HT1080 (cell line): ENCODE measurements around the gene POU2F1. TPM values are rescaled to one million over a fixed set of nuclear protein-coding genes. Genes with fewer than 3 reads are reported as not detected.
"Not testable (repeated sequence)": the region's sequence is repeated elsewhere in the genome, so short reads cannot be mapped to it uniquely, and the experiment has no call there.

Source experiments
- DNase-seq: peaks from one replicate; pipeline ENCODE4 v3.0.0-alpha.2; 2015; ENCODE audit warnings: low read depth
- total RNA-seq: library from RNA; depleted of rRNA; stranded (reverse); fragments of >200 nt; shearing (Covaris generic); gene quantifications from 2 replicates; pipeline ENCODE4 v1.2.3, GENCODE V29; 2014

POU2F1 gene
- total RNA-seq, 1 experiment from 2014 or later, result 5.0 TPM

- no peak for DNase-seq
These were observed 11.3 kb downstream of the POU2F1 start for GRCh38 chr1:167231873-167232450.

DNA sequence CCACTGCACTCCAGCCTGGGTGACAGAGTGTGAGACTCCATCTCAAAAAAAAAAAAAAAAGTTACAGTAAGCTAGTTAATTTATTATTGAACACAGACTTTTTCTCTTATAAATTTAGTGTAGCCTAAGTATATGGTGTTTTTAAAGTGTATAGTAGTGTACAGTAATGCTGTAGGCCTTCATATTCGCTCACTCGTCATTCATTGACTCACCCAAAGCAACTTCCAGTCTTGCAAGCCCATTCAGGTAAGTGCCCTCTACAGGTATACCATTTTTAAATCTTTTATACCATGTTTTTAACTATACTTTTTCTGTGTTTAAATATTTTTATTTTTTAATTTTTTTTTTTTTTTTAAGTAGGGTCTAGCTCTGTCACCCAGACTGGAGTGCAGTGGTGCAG is 12.1 kb downstream of the POU2F1 start:
- DNase-seq, result no peak

GRCh38 chr1:167233373-167233772 is 12.7 kb downstream of the POU2F1 start:
- no peak for DNase-seq

GRCh38 chr1:167237000-167237399 is 16.3 kb downstream of the POU2F1 start:
- no peak for DNase-seq

GRCh38 chr1:167238713-167239112 is 18.0 kb downstream of the POU2F1 start:
- no peak for DNase-seq

DNA sequence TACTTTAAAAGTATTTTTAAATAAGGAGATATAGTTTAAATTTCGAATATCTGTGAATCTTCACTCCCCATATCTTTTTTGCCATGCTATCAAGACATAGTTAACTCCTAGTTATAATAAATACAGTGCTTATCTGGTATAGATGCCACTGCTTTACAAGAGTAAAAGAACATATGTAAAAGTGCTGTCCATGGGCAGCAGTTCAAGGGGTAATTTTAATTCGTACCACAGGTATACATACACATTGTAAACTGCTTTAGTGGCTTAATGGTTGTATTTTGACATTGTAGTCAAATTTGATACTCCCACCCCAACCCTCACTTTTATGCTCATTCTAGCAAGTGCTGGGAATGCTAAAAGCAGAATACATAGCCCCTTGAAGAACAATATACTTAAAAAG is 18.6 kb downstream of the POU2F1 start:
- DNase-seq, result no peak

GRCh38 chr1:167244244-167244643 is 23.6 kb downstream of the POU2F1 start:
- no peak for DNase-seq

DNA sequence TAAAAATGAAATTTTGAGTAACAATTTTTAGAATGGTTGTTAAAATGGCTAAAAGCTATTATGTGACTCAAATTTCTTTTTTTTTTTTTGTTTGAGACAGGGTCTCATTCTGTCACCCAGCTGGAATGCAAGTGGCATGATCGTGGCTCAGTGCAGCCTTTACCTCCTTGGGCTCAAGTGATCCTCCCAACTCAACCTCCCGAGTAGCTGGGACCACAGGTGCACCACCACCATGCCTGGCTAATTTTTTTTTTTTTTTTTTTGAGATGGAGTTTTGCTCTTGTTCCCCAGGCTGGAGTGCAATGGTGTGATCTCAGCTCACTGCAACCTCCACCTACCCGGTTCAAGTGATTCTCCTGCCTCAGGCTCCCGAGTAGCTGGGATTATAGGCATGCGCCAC is 24.5 kb downstream of the POU2F1 start:
- DNase-seq, result not testable (repeated sequence)

DNA sequence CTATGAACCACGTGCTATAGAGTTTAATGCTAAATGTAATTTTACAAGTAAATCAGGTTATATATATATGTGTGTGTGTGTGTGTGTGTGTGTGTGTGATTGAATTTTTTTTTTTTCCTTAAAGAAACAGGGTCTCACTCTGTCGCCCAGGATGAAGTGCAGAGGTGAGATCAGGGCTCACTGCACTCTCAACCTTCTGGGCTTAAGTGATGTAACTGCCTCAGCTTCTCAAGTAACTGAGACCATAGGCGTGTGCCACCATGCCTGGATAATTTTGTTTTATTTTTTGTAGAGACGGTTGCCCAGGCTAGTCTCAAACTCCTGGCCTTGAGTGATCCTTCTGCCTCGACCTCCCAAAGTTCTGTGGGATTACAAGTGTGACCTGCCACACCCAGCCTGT is 26.3 kb downstream of the POU2F1 start:
- DNase-seq, result no peak

DNA sequence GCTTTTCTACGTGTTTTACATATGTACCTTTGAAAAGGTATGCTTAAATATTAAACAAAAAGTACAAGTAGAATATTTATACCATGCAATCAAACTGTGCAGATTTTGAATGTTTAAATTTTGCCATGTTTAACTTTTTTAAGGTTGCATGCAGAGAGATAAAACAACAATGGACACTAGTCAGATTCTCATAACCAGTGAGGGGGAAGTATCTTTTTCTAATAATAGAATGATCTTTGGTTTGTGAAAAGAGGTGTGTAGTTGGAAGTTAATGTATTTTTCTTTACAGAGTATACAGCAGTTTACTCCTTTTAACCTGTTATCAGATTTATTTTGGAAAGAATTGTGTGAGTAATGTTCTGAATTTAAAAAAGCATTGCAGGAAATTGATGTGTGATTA is 27.1 kb downstream of the POU2F1 start:
- no peak for DNase-seq

DNA sequence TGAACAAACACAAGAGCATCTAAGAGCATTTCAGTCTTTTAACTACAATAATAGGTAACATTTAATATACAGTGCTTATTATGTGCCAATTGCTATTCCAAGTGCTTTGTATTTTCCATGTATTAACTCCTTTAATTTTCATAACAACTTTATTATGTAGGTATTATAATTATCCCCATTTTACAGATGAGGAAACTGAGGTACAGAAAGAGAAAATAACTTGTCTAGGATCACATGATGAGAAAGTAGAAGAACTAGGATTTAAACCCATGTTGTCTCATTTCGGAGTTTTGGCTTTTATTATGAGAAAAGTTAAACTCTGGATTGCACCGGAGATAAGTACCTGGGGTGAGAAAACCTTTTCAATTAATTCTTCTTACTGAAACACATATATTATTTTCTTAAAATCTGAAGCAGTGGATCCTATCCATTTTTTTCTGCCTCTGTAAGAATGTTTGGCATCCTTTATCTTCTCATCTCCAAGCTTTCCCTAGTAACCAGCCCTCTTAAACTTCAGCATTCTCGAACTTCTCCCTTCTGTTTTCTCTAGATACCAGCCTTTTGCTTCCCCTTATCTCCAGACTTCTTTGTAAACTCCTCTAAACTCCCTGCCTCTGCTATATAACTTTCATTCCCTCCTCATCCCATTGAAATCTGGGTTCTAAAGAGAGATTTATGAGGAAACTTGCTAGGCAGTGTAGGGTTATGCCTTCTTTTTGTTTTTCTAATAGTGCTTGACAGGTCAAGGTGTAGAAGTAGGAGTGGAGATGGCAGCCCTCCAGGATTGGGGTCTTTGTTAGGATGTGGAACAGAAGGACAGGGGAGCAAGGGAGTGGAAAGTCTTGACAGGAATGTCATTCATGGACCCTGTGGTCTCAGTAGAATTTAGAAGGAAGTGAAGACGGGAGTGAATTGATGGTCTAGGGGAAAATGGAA is 28.3 kb downstream of the POU2F1 start:
- no peak for DNase-seq

DNA sequence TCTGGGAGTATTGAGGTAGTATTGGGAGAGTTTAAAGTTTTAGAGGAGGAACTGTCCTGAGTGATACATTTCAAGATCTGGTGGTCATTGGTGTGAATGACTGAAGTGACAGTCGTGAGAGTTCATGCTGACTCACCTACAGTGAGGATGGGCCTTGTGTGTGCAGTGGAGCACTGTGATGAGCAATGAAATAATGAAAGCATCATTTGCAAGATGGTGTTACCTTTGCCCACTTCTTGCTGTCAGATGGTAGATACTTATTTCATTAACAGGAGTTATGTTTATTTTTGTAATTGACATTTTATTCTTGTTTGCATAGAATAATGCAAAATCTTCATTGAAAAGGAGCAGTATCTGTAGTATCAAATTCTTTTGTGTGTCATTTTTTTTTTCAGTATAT is 29.0 kb downstream of the POU2F1 start:
- peak; percentile 20 for DNase-seq

GRCh38 chr1:167250482-167250881 is 29.8 kb downstream of the POU2F1 start:
- DNase-seq, result no peak

- no peak for DNase-seq
These were observed 30.8 kb downstream of the POU2F1 start for GRCh38 chr1:167251472-167251871.

- DNase-seq, result no peak
These were observed 32.3 kb downstream of the POU2F1 start for GRCh38 chr1:167252986-167253385.

- no peak for DNase-seq
These were observed 38.2 kb downstream of the POU2F1 start for GRCh38 chr1:167258858-167259257.

DNA sequence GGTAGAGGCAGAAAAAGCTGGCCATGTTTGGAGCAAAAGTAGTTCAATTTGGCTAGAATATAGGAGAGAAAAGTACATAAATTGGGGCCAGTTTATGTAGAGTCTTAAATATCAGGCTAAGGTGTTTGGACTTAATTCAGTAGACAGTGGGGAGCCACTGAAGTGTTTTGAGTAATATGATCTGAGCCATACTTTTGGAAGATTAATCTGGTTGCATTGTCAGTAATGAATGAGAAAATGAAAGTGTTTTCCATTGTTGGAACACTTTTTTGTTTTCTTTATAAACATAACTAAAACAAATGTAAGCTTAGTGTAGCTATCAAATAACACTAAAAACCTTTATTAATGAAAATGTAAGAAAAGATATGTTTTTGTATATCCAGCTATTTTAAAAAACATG is 42.1 kb downstream of the POU2F1 start:
- no peak for DNase-seq

DNA sequence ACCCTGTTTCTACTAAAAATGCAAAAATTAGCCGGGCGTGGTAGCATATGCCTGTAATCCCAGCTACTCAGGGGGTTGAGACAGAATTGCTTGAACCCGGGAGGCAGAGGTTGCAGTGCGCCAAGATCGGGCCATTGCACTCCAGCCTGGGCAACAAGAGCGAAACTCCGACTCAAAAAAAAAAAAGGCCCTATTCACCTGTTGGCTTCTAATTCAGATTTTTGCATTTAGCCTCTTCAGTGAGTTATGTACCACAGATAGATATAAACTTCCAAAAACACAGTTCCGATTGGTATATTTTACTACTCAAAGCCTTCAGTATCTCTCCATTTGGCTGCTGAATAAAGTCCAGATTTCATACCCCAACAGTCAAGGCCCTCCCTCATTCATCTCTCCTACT is 42.7 kb downstream of the POU2F1 start:
- DNase-seq, result no peak

DNA sequence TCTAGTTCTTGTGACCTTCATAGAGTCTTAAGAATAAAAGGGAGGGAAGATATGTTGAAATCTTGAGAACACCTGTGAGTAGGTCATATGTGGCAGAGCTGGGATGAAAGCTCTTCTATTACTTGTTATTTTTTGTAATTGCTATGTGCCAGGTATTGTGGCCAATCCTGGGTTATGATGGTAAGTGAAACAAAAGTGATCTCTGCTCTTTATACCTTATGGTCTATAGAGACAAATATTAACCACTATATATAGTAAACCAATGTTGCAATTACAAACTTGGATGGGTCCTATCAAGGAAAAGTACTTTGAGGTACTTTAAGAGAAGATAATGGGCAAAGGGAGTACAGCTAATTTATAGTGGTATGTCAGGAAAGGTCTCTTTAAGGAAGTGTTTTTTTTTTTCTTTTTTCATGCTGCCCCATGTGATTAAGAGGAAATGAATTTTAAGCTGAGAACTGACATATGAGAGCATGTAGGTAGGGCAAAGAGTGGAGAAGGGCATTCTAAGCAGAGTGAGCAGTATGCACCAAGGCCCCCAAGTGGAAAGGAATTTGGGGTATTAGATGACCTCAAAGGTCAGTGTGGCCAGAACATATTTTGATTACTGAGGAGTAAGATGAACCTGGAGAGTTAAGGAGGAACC is 43.3 kb downstream of the POU2F1 start:
- peak; percentile 40 for DNase-seq

DNA sequence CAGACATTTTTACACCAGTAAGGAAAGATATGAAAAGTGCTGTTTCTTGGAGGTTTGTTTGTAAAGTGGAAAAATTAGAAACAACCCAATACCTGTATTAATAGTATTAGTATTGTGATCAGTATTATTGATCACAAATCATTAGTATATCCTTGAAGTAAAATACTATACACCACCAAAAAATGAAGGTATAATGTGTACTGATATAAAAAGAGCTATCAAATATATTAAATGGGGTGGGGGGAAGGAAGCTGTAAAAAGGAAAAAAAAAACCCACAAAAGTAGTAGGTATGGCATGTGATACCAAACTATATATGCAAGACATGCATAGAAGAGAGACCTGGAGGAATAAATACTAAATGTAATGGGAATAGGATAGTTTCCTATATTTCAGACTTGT is 46.3 kb downstream of the POU2F1 start:
- no peak for DNase-seq

- DNase-seq, result no peak
These were observed 47.7 kb downstream of the POU2F1 start for GRCh38 chr1:167268347-167268787.

DNA sequence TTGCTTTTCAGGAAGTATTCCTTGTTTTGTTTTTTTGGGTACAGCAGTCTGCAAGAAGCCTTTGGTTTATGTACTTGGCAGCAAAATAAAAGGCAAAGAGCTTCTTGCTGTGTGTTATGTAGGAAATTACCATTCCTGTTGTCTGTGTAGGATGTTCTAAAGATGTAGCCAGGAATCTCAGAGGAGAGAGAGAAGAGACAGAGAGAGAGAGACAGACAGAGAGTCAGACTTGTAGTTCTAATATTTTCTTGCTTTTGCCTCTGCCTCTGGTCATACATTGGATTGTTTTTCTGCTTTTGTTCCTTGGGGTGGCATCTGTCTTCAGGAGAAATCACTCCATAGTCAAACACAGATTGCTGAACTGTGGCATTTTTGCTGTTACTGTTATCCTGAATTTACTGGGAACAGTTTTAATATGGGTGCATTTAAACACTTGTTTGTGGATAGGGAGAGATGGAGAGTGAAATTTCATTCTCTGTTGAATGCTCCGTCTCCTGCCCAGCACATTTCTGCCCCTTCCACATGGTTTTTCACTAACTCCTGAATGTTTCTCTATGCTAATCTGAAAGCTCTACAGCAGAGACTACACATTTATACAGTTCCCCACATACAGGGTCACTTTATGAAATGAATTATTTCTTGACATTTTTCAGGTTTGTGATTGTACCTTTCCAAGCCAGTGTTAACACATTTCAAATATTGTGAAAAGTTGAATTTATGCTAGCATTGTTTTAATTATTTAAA is 49.8 kb downstream of the POU2F1 start:
- no peak for DNase-seq
